HL-60 (cell line): ENCODE results near the gene ABCA1.

Experiments
- DNase-seq, 2 experiments: peaks; one replicate each; pipeline ENCODE4 v3.0.0-alpha.2; 2010 to 2020; ENCODE audit warnings: low read depth in 1 of 2, low spot score in 1 of 2
- H3K27ac ChIP-seq: fragments of 250-450 bp; sonication (Bioruptor Pico); replicated peaks from 2 replicates; pipeline ENCODE4 v1.5.1; 2020; ENCODE audit warnings: mild to moderate bottlenecking, moderate library complexity
- H3K27me3 ChIP-seq: fragments of 250-450 bp; sonication (Bioruptor Pico); 2 replicates; pipeline ENCODE4 v1.5.1; 2021; ENCODE audit warnings: mild to moderate bottlenecking, moderate library complexity; ENCODE audit not compliant: insufficient read depth, poor library complexity, severe bottlenecking
- H3K4me3 ChIP-seq: replicated peaks from 2 replicates; pipeline ENCODE4 v1.5.1; 2011; ENCODE audit warnings: mild to moderate bottlenecking, control low read depth, low read length; ENCODE audit not compliant: insufficient read depth
- GABPA ChIP-seq: IDR thresholded peaks from 2 replicates; pipeline ENCODE4 v1.6.1; 2012; ENCODE audit warnings: low read depth
- POLR2AphosphoS5 ChIP-seq: IDR thresholded peaks from 2 replicates; pipeline ENCODE4 v1.6.1; 2012; ENCODE audit warnings: low read depth
- SPI1 ChIP-seq: IDR thresholded peaks from 2 replicates; pipeline ENCODE4 v1.6.1; 2012; ENCODE audit warnings: low read depth, mild to moderate bottlenecking, borderline replicate concordance
- TF ChIP-seq, protein P1 (sequence below): IDR thresholded peaks from one replicate; pipeline ENCODE4 v1.5.1; 2011; ENCODE audit warnings: low read length, control low read depth, inconsistent platforms; ENCODE audit not compliant: insufficient read depth
- TF ChIP-seq, protein P2 (sequence below): IDR thresholded peaks from 2 replicates; pipeline ENCODE4 v1.6.1; 2012; ENCODE audit warnings: low read depth; ENCODE audit not compliant: insufficient replicate concordance

ABCA1 gene

DNA sequence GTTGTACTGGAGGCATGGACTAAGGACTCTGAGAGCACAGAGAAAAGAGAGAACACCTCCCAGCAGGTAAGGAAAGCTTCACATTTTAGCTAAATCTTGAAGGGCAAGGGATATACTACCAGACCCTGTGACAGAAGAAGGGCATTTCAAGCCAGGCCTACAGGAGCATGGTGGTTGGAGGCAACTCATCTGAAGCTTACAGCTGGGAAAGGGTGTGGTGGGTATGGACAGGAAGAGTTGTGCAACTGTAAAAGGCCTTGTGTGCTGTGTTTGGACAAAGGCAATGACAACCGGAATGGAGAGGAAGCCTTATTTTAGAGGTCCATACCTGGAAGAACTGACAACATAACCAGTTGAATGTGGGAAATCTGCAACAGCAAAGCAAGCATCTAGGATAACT lies 132.9 kb downstream of the ABCA1 start:
- Histone ChIP-seq H3K27me3 (no peaks in the 10 kb centered on the region), H3K27ac (no peak overlapping the region), H3K4me3 (no peak overlapping the region)
- DNase-seq: no peak
- TF ChIP-seq, protein P1, sequence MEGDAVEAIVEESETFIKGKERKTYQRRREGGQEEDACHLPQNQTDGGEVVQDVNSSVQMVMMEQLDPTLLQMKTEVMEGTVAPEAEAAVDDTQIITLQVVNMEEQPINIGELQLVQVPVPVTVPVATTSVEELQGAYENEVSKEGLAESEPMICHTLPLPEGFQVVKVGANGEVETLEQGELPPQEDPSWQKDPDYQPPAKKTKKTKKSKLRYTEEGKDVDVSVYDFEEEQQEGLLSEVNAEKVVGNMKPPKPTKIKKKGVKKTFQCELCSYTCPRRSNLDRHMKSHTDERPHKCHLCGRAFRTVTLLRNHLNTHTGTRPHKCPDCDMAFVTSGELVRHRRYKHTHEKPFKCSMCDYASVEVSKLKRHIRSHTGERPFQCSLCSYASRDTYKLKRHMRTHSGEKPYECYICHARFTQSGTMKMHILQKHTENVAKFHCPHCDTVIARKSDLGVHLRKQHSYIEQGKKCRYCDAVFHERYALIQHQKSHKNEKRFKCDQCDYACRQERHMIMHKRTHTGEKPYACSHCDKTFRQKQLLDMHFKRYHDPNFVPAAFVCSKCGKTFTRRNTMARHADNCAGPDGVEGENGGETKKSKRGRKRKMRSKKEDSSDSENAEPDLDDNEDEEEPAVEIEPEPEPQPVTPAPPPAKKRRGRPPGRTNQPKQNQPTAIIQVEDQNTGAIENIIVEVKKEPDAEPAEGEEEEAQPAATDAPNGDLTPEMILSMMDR: no peak
- TF ChIP-seq POLR2AphosphoS5 (no peak), GABPA (no peak), SPI1 (no peak)
- TF ChIP-seq, protein P2, sequence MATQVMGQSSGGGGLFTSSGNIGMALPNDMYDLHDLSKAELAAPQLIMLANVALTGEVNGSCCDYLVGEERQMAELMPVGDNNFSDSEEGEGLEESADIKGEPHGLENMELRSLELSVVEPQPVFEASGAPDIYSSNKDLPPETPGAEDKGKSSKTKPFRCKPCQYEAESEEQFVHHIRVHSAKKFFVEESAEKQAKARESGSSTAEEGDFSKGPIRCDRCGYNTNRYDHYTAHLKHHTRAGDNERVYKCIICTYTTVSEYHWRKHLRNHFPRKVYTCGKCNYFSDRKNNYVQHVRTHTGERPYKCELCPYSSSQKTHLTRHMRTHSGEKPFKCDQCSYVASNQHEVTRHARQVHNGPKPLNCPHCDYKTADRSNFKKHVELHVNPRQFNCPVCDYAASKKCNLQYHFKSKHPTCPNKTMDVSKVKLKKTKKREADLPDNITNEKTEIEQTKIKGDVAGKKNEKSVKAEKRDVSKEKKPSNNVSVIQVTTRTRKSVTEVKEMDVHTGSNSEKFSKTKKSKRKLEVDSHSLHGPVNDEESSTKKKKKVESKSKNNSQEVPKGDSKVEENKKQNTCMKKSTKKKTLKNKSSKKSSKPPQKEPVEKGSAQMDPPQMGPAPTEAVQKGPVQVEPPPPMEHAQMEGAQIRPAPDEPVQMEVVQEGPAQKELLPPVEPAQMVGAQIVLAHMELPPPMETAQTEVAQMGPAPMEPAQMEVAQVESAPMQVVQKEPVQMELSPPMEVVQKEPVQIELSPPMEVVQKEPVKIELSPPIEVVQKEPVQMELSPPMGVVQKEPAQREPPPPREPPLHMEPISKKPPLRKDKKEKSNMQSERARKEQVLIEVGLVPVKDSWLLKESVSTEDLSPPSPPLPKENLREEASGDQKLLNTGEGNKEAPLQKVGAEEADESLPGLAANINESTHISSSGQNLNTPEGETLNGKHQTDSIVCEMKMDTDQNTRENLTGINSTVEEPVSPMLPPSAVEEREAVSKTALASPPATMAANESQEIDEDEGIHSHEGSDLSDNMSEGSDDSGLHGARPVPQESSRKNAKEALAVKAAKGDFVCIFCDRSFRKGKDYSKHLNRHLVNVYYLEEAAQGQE: no peak

DNA sequence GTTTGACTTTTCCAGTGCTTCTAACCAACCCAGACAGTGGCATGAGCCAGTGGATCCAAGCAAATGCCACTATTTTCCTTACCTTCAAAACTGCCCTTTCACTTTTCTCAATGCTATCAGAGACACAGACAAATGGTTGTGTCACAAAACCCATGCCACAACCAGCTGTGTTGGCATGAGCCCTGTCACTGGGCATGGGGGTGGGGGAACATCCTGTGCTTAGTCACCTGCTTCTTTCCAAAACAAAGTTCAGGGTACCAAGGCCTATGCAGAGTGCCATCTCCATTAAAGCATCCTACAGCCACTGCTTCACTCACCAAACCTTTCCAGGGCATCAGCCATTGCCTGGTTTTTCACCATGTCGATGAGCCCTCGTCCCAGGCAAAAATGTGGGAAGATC lies 133.9 kb downstream of the ABCA1 start:
- no peak overlapping the region for H3K27ac ChIP-seq
- no peak for DNase-seq
- TF ChIP-seq GABPA (no peak), SPI1 (no peak), POLR2AphosphoS5 (no peak)
- TF ChIP-seq, protein P2: no peak
- TF ChIP-seq, protein P1: no peak
- no peak overlapping the region for H3K4me3 ChIP-seq
- no peaks in the 10 kb centered on the region for H3K27me3 ChIP-seq

DNA sequence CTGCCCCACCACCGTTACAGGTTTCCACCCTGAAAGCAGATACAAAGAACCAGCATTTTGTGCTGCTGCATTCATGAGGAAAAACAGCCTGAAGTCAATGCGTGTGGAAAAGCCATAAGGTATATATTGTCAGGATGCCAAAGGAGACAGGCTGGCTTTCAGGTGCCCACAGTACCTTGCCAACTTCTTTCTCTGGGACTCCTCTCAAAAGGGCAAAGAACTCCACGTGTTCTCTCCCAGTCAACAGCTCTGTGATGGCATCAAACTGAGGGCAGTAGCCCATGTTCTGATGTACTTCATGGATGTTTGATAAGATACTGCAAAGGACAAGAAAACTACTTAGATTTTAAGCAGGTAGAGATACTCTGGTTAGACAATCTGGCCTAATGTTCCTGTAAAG lies 139.7 kb downstream of the ABCA1 start:
- DNase-seq: no peak
- H3K27ac ChIP-seq: no peak overlapping the region
- no peak overlapping the region for H3K4me3 ChIP-seq
- H3K27me3 ChIP-seq: no peaks in the 10 kb centered on the region
- TF ChIP-seq SPI1 (no peak), GABPA (no peak), POLR2AphosphoS5 (no peak)
- TF ChIP-seq, protein P2: no peak
- TF ChIP-seq, protein P1: no peak
